Sciatic nerve (tissue), 2 donors: ENCODE results near the gene TRIM47. TPM values are rescaled to one million over a fixed set of nuclear protein-coding genes. Genes with fewer than 3 reads are reported as not detected.

Source experiments
- ATAC-seq: fragments of 200-7000 bp; cut with Tn5 transposase; one replicate; pipeline ENCODE4 v1.9.1; 2020; ENCODE audit warnings: mild to moderate bottlenecking, moderate library complexity
- DNase-seq: peaks from one replicate; pipeline ENCODE4 v3.0.0-alpha.2; 2020; ENCODE audit warnings: low spot score
- intact Hi-C: fragments of 100-400 bp; cut with DNase I; formaldehyde crosslinking; loops from one replicate; pipeline ENCODE4 v1.14.2; 2022
- total RNA-seq: library from RNA; stranded (reverse); fragmentation: NEBNext Ultra II Directional; extraction: Animal tissue kit (Norgen Biotek cat#: 25700); gene quantifications from one replicate; pipeline ENCODE4 v1.2.1, GENCODE V29; 2021
- donor health status: DM: no; HTN: no; CAD: no.
- donor health status: DM: no; HTN: no; CAD: no.

TRIM47 gene
- total RNA-seq, 1 donor from 2014 or later: 50.7 TPM

- ATAC-seq (peak; percentile 8), DNase-seq (no peak)
- intact Hi-C loops: loop anchor here (5.0 kb wide), 1 partner anchor 97 kb away; no protein-coding TSS in a partner anchor
Measured at GRCh38 chr17:75909812-75910274, 31.5 kb upstream of the TRIM47 start.

GRCh38 chr17:75909051-75909811 is 30.9 kb upstream of the TRIM47 start:
- DNase-seq (no peak), ATAC-seq (no peak)
- intact Hi-C loops: loop anchor here (5.0 kb wide), 1 partner anchor 98 kb away; no protein-coding TSS in a partner anchor

- ATAC-seq: no peak
- intact Hi-C loops: loop anchor here (5.0 kb wide), 1 partner anchor 99 kb away; no protein-coding TSS in a partner anchor
- DNase-seq: no peak
Measured at GRCh38 chr17:75908201-75908600, 29.8 kb upstream of the TRIM47 start.

GRCh38 chr17:75906143-75906884 is 27.9 kb upstream of the TRIM47 start:
- ATAC-seq (no peak), DNase-seq (no peak)
- intact Hi-C loops: loop anchor here (5.0 kb wide), 1 partner anchor 101 kb away; no protein-coding TSS in a partner anchor

- intact Hi-C loops: loop anchor here (5.0 kb wide), 1 partner anchor 102 kb away; no protein-coding TSS in a partner anchor
- peak; percentile 96 for ATAC-seq
Measured at GRCh38 chr17:75904749-75905521, 26.6 kb upstream of the TRIM47 start, which contains the start of gene MRPL38. TSS of gene MRPL38 (minus strand) at chr17:75904884. CDS start at chr17:75904875, 9 bp downstream.

GRCh38 chr17:75902406-75902805 is 24.0 kb upstream of the TRIM47 start:
- DNase-seq (no peak), ATAC-seq (no peak)
- intact Hi-C loops: no loop called here

More at GRCh38 chr17:75904749-75905521, 26.6 kb upstream of the TRIM47 start, which contains the start of gene MRPL38:
- peak; percentile 93 for DNase-seq

GRCh38 chr17:75901727-75902126 is 23.3 kb upstream of the TRIM47 start:
- DNase-seq (no peak), ATAC-seq (no peak)
- intact Hi-C loops: no loop called here

- DNase-seq (no peak), ATAC-seq (no peak)
- intact Hi-C loops: no loop called here
Measured at GRCh38 chr17:75900691-75901533, 22.5 kb upstream of the TRIM47 start.

- no peak for DNase-seq
- intact Hi-C loops: no loop called here
- no peak for ATAC-seq
Measured at GRCh38 chr17:75899767-75900468, 21.5 kb upstream of the TRIM47 start.

- intact Hi-C loops: no loop called here
- no peak for ATAC-seq
- no peak for DNase-seq
Measured at GRCh38 chr17:75899353-75899752, 21.0 kb upstream of the TRIM47 start.

- intact Hi-C loops: no loop called here
Measured at GRCh38 chr17:75898791-75899190, 20.4 kb upstream of the TRIM47 start.

GRCh38 chr17:75898065-75898464 is 19.7 kb upstream of the TRIM47 start:
- ATAC-seq (no peak), DNase-seq (no peak)
- intact Hi-C loops: no loop called here

More at GRCh38 chr17:75898791-75899190, 20.4 kb upstream of the TRIM47 start:
- DNase-seq: no peak
- no peak for ATAC-seq

GRCh38 chr17:75897160-75898019 is 19.0 kb upstream of the TRIM47 start:
- peak; percentile 3 for ATAC-seq
- DNase-seq: no peak
- intact Hi-C loops: no loop called here

- ATAC-seq (peak; percentile 78), DNase-seq (peak; percentile 91)
- intact Hi-C loops: no loop called here
Measured at GRCh38 chr17:75896415-75897159, 18.2 kb upstream of the TRIM47 start, which contains the start of gene TRIM65. TSS of gene TRIM65 (minus strand) at chr17:75896951. CDS start at chr17:75896937, 14 bp downstream.

GRCh38 chr17:75895370-75896155 is 17.2 kb upstream of the TRIM47 start:
- intact Hi-C loops: no loop called here
- peak; percentile 6 for ATAC-seq
- DNase-seq: no peak
